GM12801 (cell line): ENCODE results near the gene PCDH7.

ENCODE experiments used
- CTCF ChIP-seq: IDR thresholded peaks from one replicate; pipeline ENCODE4 v1.5.1; 2011; ENCODE audit warnings: control low read depth; ENCODE audit not compliant: insufficient read length; ENCODE audit errors: extremely low read depth

PCDH7 gene

GRCh38 chr4:30728311-30728710 lies 8.1 kb downstream of the PCDH7 start:
- no peak for TF ChIP-seq CTCF

- TF ChIP-seq CTCF, result no peak
Measured at GRCh38 chr4:30743897-30744296, 23.7 kb downstream of the PCDH7 start.

GRCh38 chr4:30744386-30744785 lies 24.2 kb downstream of the PCDH7 start:
- no peak for TF ChIP-seq CTCF

- TF ChIP-seq CTCF, result no peak
Measured at GRCh38 chr4:30744957-30745640, 24.9 kb downstream of the PCDH7 start.

- TF ChIP-seq CTCF, result no peak
Measured at GRCh38 chr4:30746735-30747134, 26.6 kb downstream of the PCDH7 start.

GRCh38 chr4:30753316-30753715 lies 33.1 kb downstream of the PCDH7 start:
- no peak for TF ChIP-seq CTCF

- no peak for TF ChIP-seq CTCF
Measured at GRCh38 chr4:30754021-30754420, 33.9 kb downstream of the PCDH7 start.
